D341Med (cell line): ENCODE measurements around the gene CR1.
"Not testable (repeated sequence)": the region's sequence is repeated elsewhere in the genome, so short reads cannot be mapped to it uniquely, and the experiment has no call there.

Experiments
- DNase-seq: peaks from one replicate; pipeline ENCODE4 v3.0.0; 2012; ENCODE audit warnings: low spot score

Gene CR1

GRCh38 chr1:207504438-207504837, 8.5 kb downstream of the CR1 start:
- DNase-seq = no peak

GRCh38 chr1:207510444-207510843, 14.5 kb downstream of the CR1 start:
- DNase-seq = no peak

DNA sequence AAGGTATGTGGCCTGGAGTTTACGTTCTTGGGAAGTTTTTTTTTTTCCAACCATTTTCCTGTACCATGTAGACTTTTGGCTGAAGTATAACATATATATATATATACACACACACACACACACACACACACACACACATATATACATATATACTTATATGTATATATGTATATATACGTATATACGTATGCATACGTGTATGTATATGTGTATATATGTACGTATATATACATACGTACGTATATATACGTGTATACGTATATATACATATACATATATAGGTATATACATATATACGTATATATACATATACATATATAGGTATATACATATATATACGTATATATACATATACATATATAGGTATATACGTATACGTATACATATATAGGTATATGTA, 18.9 kb downstream of the CR1 start:
- DNase-seq = no peak

- DNase-seq = no peak
Measured at GRCh38 chr1:207516729-207517128, 20.8 kb downstream of the CR1 start.

- no peak for DNase-seq
Measured at GRCh38 chr1:207518608-207519236, 22.8 kb downstream of the CR1 start.

GRCh38 chr1:207519505-207520399, 23.8 kb downstream of the CR1 start:
- no peak for DNase-seq

DNA sequence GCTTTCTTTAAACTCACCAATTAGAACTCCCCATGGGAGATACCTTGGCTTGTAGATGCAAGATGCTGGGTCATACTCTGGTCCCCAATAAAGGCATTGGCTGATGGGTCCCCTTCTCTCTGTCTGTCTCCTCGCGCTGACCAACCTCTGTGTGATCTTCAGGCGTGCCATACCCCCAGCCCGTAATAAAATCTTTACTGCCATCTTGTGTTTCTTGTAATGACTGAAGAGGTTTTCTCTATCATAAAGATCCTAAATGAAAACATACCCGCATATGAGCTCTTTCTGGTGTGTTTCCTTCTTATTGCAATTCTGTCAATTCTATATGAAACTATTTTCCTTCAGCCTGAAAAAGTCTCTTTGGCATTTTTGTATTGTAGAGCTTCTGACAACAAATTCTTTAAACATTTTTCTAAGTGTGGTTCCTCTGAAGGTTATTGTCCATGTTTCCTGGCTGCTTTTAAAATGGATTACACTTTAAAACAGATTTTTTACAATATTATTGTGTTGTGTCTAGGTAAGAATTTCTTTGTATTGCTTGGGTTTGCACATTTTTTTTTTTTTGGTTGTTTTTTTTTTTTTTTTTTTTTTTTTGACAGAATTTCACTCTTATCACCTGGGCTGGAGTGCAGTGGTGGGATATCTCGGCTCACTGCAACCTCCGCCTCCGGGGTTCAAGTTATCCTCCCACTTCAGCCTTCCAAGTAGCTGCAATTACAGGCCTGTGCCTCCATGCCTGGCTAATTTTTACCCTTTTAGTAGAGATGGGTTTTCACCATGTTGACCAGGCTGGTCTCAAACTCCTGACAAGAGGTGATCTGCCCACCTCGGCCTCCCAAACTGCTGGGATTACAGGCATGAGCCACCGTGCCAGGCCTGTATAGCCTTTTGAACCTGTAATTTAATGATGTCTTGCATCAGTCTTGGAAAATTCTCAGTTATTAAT, 24.7 kb downstream of the CR1 start:
- DNase-seq = not testable (repeated sequence)

GRCh38 chr1:207525239-207525638, 29.3 kb downstream of the CR1 start:
- not testable (repeated sequence) for DNase-seq

GRCh38 chr1:207528401-207528800, 32.4 kb downstream of the CR1 start:
- not testable (repeated sequence) for DNase-seq

DNA sequence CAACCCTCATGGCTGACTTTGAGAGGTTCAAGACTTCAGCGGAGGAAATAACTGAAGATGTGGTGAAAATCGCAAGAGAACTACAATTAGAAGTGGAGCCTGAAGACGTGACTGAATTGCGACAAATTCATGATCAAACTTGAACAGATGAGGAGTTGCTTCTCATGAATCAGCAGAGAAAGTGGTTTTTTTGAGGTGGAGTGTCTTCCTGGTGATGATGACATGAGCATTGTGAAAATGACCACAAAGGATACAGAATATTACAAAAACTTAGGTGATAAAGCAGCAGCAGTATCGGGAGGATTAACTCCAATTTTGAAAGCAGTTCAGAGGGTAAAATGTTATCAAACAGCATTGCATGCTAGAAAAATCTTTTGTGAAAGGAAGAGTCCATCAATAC, 40.3 kb downstream of the CR1 start:
- DNase-seq = not testable (repeated sequence)

GRCh38 chr1:207546677-207547357, 50.9 kb downstream of the CR1 start:
- DNase-seq = not testable (repeated sequence)

DNA sequence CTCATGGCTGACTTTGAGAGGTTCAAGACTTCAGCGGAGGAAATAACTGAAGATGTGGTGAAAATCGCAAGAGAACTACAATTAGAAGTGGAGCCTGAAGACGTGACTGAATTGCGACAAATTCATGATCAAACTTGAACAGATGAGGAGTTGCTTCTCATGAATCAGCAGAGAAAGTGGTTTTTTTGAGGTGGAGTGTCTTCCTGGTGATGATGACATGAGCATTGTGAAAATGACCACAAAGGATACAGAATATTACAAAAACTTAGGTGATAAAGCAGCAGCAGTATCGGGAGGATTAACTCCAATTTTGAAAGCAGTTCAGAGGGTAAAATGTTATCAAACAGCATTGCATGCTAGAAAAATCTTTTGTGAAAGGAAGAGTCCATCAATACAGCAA, 58.9 kb downstream of the CR1 start:
- not testable (repeated sequence) for DNase-seq

DNA sequence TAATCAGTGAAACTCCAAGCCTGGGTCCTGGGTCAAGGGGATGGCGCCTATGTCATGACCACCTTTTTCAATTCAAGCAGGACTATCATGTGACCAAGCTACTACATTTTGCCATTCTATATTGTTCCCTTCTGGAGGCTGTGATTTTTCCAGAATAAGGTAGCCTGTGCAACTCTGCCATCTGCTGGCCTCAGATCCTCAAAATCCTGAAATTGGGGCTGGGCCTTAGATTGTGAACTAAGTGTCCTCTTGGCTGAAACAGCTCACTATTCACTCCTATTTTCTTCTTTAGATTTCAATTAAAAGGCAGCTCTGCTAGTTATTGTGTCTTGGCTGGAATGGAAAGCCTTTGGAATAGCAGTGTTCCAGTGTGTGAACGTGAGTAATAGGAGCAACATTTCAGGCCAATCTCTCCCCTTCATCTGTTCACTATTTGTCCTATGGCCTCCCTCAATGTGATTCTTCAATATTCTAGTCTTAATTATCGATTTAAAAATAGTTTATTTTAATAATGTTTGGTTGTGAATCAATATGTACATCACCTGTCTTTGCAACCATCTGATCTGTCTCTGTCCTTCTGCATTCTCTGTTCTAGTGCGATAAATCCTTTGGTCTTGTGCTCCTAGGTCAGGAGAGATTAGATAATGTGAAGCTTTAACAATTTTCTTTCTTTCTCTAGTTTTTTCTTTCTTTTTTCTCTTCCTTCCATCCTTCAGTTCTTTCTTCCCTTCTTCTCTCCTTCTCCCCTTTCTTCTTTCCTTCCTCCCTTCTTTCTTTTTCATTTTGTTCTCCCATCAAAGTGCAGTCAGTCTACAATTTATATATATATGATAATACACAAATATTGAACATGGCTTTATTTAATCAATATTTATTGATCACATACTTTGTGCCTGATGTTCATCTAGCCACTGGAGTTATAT, 69.8 kb downstream of the CR1 start:
- no peak for DNase-seq

DNA sequence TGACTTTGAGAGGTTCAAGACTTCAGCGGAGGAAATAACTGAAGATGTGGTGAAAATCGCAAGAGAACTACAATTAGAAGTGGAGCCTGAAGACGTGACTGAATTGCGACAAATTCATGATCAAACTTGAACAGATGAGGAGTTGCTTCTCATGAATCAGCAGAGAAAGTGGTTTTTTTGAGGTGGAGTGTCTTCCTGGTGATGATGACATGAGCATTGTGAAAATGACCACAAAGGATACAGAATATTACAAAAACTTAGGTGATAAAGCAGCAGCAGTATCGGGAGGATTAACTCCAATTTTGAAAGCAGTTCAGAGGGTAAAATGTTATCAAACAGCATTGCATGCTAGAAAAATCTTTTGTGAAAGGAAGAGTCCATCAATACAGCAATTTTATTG, 76.0 kb downstream of the CR1 start:
- DNase-seq = not testable (repeated sequence)

GRCh38 chr1:207573074-207573473, 77.1 kb downstream of the CR1 start:
- not testable (repeated sequence) for DNase-seq

- not testable (repeated sequence) for DNase-seq
Measured at GRCh38 chr1:207575381-207575780, 79.4 kb downstream of the CR1 start.

DNA sequence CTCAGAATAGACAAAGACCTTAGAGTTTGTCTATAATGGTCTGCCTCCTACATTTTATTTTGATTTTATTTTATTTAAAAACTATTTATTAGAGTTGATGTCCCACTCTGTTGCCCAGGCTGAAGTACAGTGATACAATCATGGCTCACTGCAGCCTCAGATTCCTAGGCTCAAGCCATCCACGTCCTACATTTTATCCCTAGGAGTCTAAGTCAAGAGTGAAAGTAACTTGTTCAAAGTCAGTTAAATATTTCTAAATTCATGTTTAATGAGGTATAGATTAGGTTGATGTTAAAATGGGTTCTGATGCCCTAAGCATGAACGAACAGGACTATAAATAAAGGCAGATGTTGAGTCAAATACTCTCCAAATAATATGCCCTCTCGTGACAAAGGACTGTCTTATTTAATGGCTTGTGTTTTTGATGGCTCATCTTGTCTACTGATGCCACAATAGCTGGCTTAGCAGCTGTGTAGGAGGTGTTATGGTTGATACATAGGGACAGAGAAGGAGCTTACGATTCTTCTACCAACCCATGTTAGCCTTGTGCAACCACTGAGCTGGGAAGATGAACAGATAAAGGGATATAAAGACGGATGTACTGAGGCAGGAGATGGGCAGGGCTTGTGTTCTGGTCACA, 83.0 kb downstream of the CR1 start:
- no peak for DNase-seq

DNA sequence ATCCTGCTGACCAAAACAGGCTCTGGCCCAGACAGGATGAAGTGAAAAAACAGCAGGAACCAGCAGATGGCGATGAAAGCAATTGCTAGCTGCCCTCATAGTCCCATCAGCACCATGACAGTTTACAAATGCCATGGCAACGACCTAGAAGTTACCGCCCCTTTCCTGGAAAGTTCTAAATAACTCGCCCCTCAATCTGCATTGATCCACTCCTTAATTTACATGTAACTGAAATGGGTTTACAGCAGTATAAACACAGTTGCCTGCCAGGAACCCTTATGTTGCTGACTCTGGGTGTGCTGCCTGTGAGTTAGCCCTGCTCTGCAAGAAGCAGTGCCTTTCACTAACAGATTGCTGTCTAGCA, 83.5 kb downstream of the CR1 start:
- peak; percentile 42 for DNase-seq

DNA sequence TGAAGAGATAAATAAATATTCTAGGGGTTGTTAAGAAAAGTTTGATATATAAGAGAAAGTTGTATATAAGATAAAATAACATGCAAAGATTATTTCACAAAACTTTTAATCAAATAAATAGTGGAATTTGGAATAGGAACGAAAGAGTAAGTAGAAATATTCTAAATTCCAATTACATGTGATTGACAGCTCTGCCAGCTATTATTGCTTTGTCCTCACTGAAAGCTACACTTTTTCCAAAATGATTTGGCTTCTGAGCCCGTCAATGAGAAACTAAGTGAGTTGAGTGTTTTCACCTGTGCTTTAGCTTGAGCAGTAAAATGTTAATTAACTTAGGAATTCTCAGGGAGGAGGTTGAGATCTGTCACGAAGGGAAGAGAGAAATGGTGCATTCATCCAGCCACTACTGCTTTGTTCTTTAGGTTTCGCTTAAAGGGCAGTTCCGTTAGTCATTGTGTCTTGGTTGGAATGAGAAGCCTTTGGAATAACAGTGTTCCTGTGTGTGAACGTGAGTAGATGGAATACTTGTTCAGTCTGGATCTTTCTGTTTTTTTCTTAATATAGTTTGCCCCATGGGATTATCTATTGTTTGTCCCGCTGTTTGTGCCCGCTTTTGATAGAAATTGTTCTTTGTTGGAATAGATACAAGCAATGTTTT, 85.7 kb downstream of the CR1 start:
- no peak for DNase-seq

DNA sequence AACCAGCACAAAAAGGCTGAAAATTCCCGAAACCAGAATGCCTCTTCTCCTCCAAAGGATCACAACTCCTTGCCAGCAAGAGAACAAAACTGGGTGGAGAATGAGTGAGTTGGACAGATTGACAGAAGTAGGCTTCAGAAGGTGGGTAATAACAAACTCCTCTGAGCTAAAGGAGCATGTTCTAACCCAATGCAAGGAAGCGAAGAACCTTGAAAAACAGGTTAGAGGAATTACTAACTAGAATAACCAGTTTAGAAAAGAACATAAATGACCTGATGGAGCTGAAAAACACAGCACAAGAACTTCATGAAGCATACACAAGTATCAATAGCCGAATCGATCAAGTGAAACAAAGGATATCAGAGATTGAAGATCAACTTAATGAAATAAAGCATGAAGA, 93.5 kb downstream of the CR1 start:
- DNase-seq = not testable (repeated sequence)
